Dendritic cell treated with granulocyte-macrophage colony-stimulating factor and Interleukin-4, amounts not matched to agents 40 ng/mL and 50 ng/mL, for 4 days (primary cell): Measurements from ENCODE around the gene SLC25A39.
"Not testable (repeated sequence)": the region's sequence is repeated elsewhere in the genome, so short reads cannot be mapped to it uniquely, and the experiment has no call there.

Source experiments
- H3K27ac Mint-ChIP-seq: one replicate; pipeline ENCODE4 v1.8.0; 2022; ENCODE audit warnings: mild to moderate bottlenecking, mixed read lengths
- H3K27me3 Mint-ChIP-seq: one replicate; pipeline ENCODE4 v1.8.0; 2022; ENCODE audit warnings: mild to moderate bottlenecking, mixed read lengths
- H3K36me3 Mint-ChIP-seq: one replicate; pipeline ENCODE4 v1.8.0; 2022; ENCODE audit warnings: low read depth, mixed read lengths
- H3K4me1 Mint-ChIP-seq: one replicate; pipeline ENCODE4 v1.8.0; 2022; ENCODE audit warnings: low read depth, mixed read lengths
- H3K4me3 Mint-ChIP-seq: one replicate; pipeline ENCODE4 v1.8.0; 2022; ENCODE audit warnings: mild to moderate bottlenecking, moderate library complexity, mixed read lengths
- H3K9me3 Mint-ChIP-seq: one replicate; pipeline ENCODE4 v1.8.0; 2022; ENCODE audit warnings: mixed read lengths
- intact Hi-C: fragments of 100-400 bp; cut with micrococcal nuclease; formaldehyde crosslinking; loops from one replicate; pipeline ENCODE4 v1.15.0; 2022

Gene SLC25A39

GRCh38 chr17:44334315-44334714, 9.7 kb upstream of the SLC25A39 start:
- intact Hi-C loops, result no loop called here
- Mint-ChIP-seq H3K27ac (peak overlapping the region; percentile 90), H3K9me3 (no peaks in the 10 kb centered on the region), H3K4me3 (no peak overlapping the region), H3K27me3 (no peaks in the 10 kb centered on the region), H3K4me1 (peaks cover 65% of the 10 kb centered on the region), H3K36me3 (no peaks in the 10 kb centered on the region)

- Mint-ChIP-seq H3K27me3 (no peaks in the 10 kb centered on the region), H3K4me1 (peaks cover 66% of the 10 kb centered on the region), H3K9me3 (no peaks in the 10 kb centered on the region), H3K4me3 (no peak overlapping the region), H3K36me3 (no peaks in the 10 kb centered on the region), H3K27ac (peak overlapping the region; percentile 90)
- intact Hi-C loops, result no loop called here
Measured at GRCh38 chr17:44333371-44333770, 8.7 kb upstream of the SLC25A39 start.

- Mint-ChIP-seq H3K36me3 (no peaks in the 10 kb centered on the region), H3K27me3 (no peaks in the 10 kb centered on the region), H3K4me3 (no peak overlapping the region), H3K27ac (peak overlapping the region; percentile 90), H3K9me3 (no peaks in the 10 kb centered on the region), H3K4me1 (peaks cover 56% of the 10 kb centered on the region)
- intact Hi-C loops, result loop anchor here (2.0 kb wide), 1 partner anchor 13 kb away; the partner anchor contains the start of gene GRN
Measured at GRCh38 chr17:44331249-44331760, 6.7 kb upstream of the SLC25A39 start.

GRCh38 chr17:44330263-44330662, 5.6 kb upstream of the SLC25A39 start:
- intact Hi-C loops, result loop anchor here (2.0 kb wide), 1 partner anchor 15 kb away; the partner anchor contains the start of gene GRN
- peaks cover 46% of the 10 kb centered on the region for H3K4me1 Mint-ChIP-seq

GRCh38 chr17:44329516-44329915, 4.9 kb upstream of the SLC25A39 start:
- H3K4me3 Mint-ChIP-seq, H3K27me3 Mint-ChIP-seq, H3K27ac Mint-ChIP-seq, H3K9me3 Mint-ChIP-seq: not testable (repeated sequence)
- intact Hi-C loops, result loop anchor here (10.0 kb wide), 1 partner anchor 55 kb away; no protein-coding TSS in a partner anchor
- peaks cover 12% of the 10 kb centered on the region for H3K36me3 Mint-ChIP-seq
- peaks cover 40% of the 10 kb centered on the region for H3K4me1 Mint-ChIP-seq

More at GRCh38 chr17:44330263-44330662, 5.6 kb upstream of the SLC25A39 start:
- H3K27me3 Mint-ChIP-seq, H3K27ac Mint-ChIP-seq, H3K36me3 Mint-ChIP-seq, H3K4me3 Mint-ChIP-seq, H3K9me3 Mint-ChIP-seq: not testable (repeated sequence)

GRCh38 chr17:44327715-44328449, 3.3 kb upstream of the SLC25A39 start:
- Mint-ChIP-seq H3K27me3 (no peaks in the 10 kb centered on the region), H3K4me1 (peaks cover 34% of the 10 kb centered on the region), H3K9me3 (no peaks in the 10 kb centered on the region), H3K27ac (peak overlapping the region; percentile 98), H3K36me3 (peaks cover 14% of the 10 kb centered on the region), H3K4me3 (no peak overlapping the region)
- intact Hi-C loops, result loop anchor here (10.0 kb wide), 1 partner anchor 53 kb away; no protein-coding TSS in a partner anchor

- peak overlapping the region; percentile 49 for H3K4me3 Mint-ChIP-seq
- peaks cover 23% of the 10 kb centered on the region for H3K36me3 Mint-ChIP-seq
- intact Hi-C loops, result loop anchor here (10.0 kb wide), 1 partner anchor 52 kb away; no protein-coding TSS in a partner anchor
- H3K9me3 Mint-ChIP-seq, result no peaks in the 10 kb centered on the region
- peak overlapping the region; percentile 98 for H3K27ac Mint-ChIP-seq
- H3K27me3 Mint-ChIP-seq, result no peaks in the 10 kb centered on the region
- H3K4me1 Mint-ChIP-seq, result peaks cover 30% of the 10 kb centered on the region
Measured at GRCh38 chr17:44326861-44327444, 2.3 kb upstream of the SLC25A39 start.

GRCh38 chr17:44324092-44324570, 492 bp downstream of the SLC25A39 start:
- H3K4me3 Mint-ChIP-seq, result peak overlapping the region; percentile 90
- H3K27ac Mint-ChIP-seq, result peak overlapping the region; percentile 76
- H3K36me3 Mint-ChIP-seq, result peaks cover 52% of the 10 kb centered on the region
- H3K27me3 Mint-ChIP-seq, result peaks cover 2% of the 10 kb centered on the region
- no peaks in the 10 kb centered on the region for H3K9me3 Mint-ChIP-seq
- peaks cover 19% of the 10 kb centered on the region for H3K4me1 Mint-ChIP-seq
- intact Hi-C loops, result loop anchor here (2.0 to 10.0 kb wide), 3 partner anchors 49 to 113 kb away; no protein-coding TSS in a partner anchor

- Mint-ChIP-seq H3K9me3 (no peaks in the 10 kb centered on the region), H3K4me1 (peaks cover 14% of the 10 kb centered on the region), H3K4me3 (peak overlapping the region; percentile 90), H3K27ac (peak overlapping the region; percentile 76), H3K27me3 (peaks cover 6% of the 10 kb centered on the region), H3K36me3 (peaks cover 54% of the 10 kb centered on the region)
- intact Hi-C loops, result loop anchor here (2.0 to 10.0 kb wide), 3 partner anchors 49 to 113 kb away; no protein-coding TSS in a partner anchor
Measured at GRCh38 chr17:44323359-44324091, 1.1 kb downstream of the SLC25A39 start.

GRCh38 chr17:44322236-44322895, 2.3 kb downstream of the SLC25A39 start:
- Mint-ChIP-seq H3K9me3 (no peaks in the 10 kb centered on the region), H3K4me1 (peaks cover 10% of the 10 kb centered on the region), H3K27ac (no peak overlapping the region), H3K36me3 (peaks cover 54% of the 10 kb centered on the region), H3K4me3 (no peak overlapping the region), H3K27me3 (peaks cover 18% of the 10 kb centered on the region)
- intact Hi-C loops, result loop anchor here (10.0 kb wide), 1 partner anchor 48 kb away; no protein-coding TSS in a partner anchor

GRCh38 chr17:44321246-44322120, 3.1 kb downstream of the SLC25A39 start:
- Mint-ChIP-seq H3K27ac (no peak overlapping the region), H3K36me3 (peaks cover 54% of the 10 kb centered on the region), H3K27me3 (peaks cover 27% of the 10 kb centered on the region), H3K9me3 (no peaks in the 10 kb centered on the region), H3K4me3 (no peak overlapping the region), H3K4me1 (peaks cover 10% of the 10 kb centered on the region)
- intact Hi-C loops, result loop anchor here (10.0 kb wide), 1 partner anchor 47 kb away; no protein-coding TSS in a partner anchor

- intact Hi-C loops, result loop anchor here (10.0 kb wide), 1 partner anchor 45 kb away; no protein-coding TSS in a partner anchor
- peaks cover 21% of the 10 kb centered on the region for H3K4me1 Mint-ChIP-seq
- peaks cover 45% of the 10 kb centered on the region for H3K36me3 Mint-ChIP-seq
- H3K27me3 Mint-ChIP-seq, result peaks cover 39% of the 10 kb centered on the region
- no peak overlapping the region for H3K27ac Mint-ChIP-seq
- H3K9me3 Mint-ChIP-seq, result no peaks in the 10 kb centered on the region
- no peak overlapping the region for H3K4me3 Mint-ChIP-seq
Measured at GRCh38 chr17:44320066-44320465, 4.6 kb downstream of the SLC25A39 start.
